Spinal cord (tissue), 10 donors: ENCODE measurements around the gene BMP7. TPM values are rescaled to one million over a fixed set of nuclear protein-coding genes. Genes with fewer than 3 reads are reported as not detected.
"Not testable (repeated sequence)": the region's sequence is repeated elsewhere in the genome, so short reads cannot be mapped to it uniquely, and the experiment has no call there.

ENCODE experiments used
- DNase-seq, 6 donors: peaks; one replicate each; pipeline versions ENCODE4 v3.0.0 to v3.0.0-alpha.2; 2013 to 2015; ENCODE audit warnings: low spot score in 6 of 6, low read depth in 4 of 6
- H3K27ac ChIP-seq: one replicate; pipeline ENCODE4 v1.5.1; 2013; ENCODE audit warnings: low read depth, low read length, control low read depth
- H3K27me3 ChIP-seq: one replicate; pipeline ENCODE4 v1.6.1; 2013; ENCODE audit warnings: low read length; ENCODE audit not compliant: control insufficient read depth, insufficient read depth
- H3K36me3 ChIP-seq: one replicate; pipeline ENCODE4 v1.6.1; 2013; ENCODE audit warnings: low read length; ENCODE audit not compliant: control insufficient read depth, insufficient read depth
- H3K4me1 ChIP-seq: one replicate; pipeline ENCODE4 v1.6.1; 2013; ENCODE audit warnings: low read length; ENCODE audit not compliant: control insufficient read depth, insufficient read depth
- H3K4me3 ChIP-seq: one replicate; pipeline ENCODE4 v1.5.1; 2013; ENCODE audit warnings: low read depth, low read length, control low read depth
- H3K9me3 ChIP-seq: one replicate; pipeline ENCODE4 v1.6.1; 2013; ENCODE audit warnings: low read length; ENCODE audit not compliant: control insufficient read depth, insufficient read depth
- WGBS: methylation state at CpG from one replicate; pipeline ENCODE4 v1.1.5; 2013; ENCODE audit warnings: missing lambda C conversion rate; ENCODE audit not compliant: insufficient coverage; 5-methylcytosine and 5-hydroxymethylcytosine counted together
- polyA plus RNA-seq, 2 donors: library from polyadenylated mRNA; unstranded; fragments of 120-200 nt; gene quantifications; one replicate each; pipeline ENCODE4 v1.2.1, GENCODE V29; 2013; ENCODE audit not compliant: insufficient read length in 2 of 2
- total RNA-seq, 2 donors: library from RNA; depleted of rRNA in 1 of 2; stranded (reverse); fragments of 120-200 nt in 1 of 2; fragments of >200 nt in 1 of 2; gene quantifications; one replicate each; pipeline versions ENCODE4 v1.2.3 to v1.2.4, GENCODE V29; 2013 to 2014
- donor health status: healthy.

Gene BMP7
- total and polyA plus RNA-seq, 4 donors, result 25.4 to 67.9 (median 54.7) TPM

GRCh38 chr20:57164872-57165271 is 101.6 kb downstream of the BMP7 start:
- Histone ChIP-seq H3K4me1 (peaks cover 26% of the 10 kb centered on the region), H3K27me3 (no peaks in the 10 kb centered on the region), H3K27ac (no peak overlapping the region), H3K36me3 (peaks cover 32% of the 10 kb centered on the region), H3K4me3 (no peak overlapping the region), H3K9me3 (no peaks in the 10 kb centered on the region)
- DNase-seq, result no peak
- WGBS, result 96% methylated on average over 7 of the region's 7 CpGs

DNA sequence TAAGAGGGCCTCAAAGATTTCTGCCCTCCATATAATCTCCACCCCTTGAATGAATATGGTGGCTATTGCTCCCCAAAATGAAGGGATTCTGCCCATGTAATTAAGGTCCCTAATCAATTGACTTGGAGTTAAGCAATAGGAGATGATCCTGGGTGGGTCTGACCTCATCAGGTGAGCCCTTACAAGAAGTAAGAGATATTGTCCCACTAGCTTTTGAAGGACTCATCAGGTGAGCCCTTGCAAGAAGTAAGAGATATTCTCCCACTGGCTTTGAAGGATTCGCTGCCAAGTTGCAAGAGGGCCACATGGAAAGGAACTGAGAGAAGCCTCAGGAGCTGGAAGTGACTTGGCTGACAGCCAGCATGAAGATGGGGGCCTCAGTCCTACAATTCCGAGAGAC is 103.4 kb downstream of the BMP7 start:
- Histone ChIP-seq H3K36me3 (peaks cover 24% of the 10 kb centered on the region), H3K4me3 (no peak overlapping the region), H3K9me3 (no peaks in the 10 kb centered on the region), H3K27me3 (no peaks in the 10 kb centered on the region), H3K27ac (no peak overlapping the region), H3K4me1 (peaks cover 22% of the 10 kb centered on the region)
- 83% methylated on average over 2 of the region's 2 CpGs for WGBS
- no peak for DNase-seq

GRCh38 chr20:57162362-57162652 is 104.1 kb downstream of the BMP7 start:
- Histone ChIP-seq H3K27me3 (no peaks in the 10 kb centered on the region), H3K9me3 (no peaks in the 10 kb centered on the region), H3K4me3 (no peak overlapping the region), H3K27ac (peak overlapping the region; percentile 47), H3K4me1 (peaks cover 15% of the 10 kb centered on the region), H3K36me3 (peaks cover 17% of the 10 kb centered on the region)
- DNase-seq, result no peak
- 63% methylated on average over 5 of the region's 5 CpGs for WGBS

- H3K9me3 ChIP-seq, result no peaks in the 10 kb centered on the region
- peaks cover 11% of the 10 kb centered on the region for H3K36me3 ChIP-seq
- H3K27ac ChIP-seq, result peak overlapping the region; percentile 47
- peak in 1 of 6 donors; percentile 44 for DNase-seq
- WGBS, result 91% methylated on average over 24 of the region's 25 CpGs
- no peaks in the 10 kb centered on the region for H3K27me3 ChIP-seq
- H3K4me3 ChIP-seq, result no peak overlapping the region
- peaks cover 9% of the 10 kb centered on the region for H3K4me1 ChIP-seq
Observed at GRCh38 chr20:57161478-57162361, 104.7 kb downstream of the BMP7 start.

- no peaks in the 10 kb centered on the region for H3K9me3 ChIP-seq
- H3K4me1 ChIP-seq, result peaks cover 8% of the 10 kb centered on the region
- no peak for DNase-seq
- WGBS, result 95% methylated on average over 6 of the region's 8 CpGs
- H3K27ac ChIP-seq, result no peak overlapping the region
- no peaks in the 10 kb centered on the region for H3K27me3 ChIP-seq
- no peak overlapping the region for H3K4me3 ChIP-seq
- H3K36me3 ChIP-seq, result peaks cover 8% of the 10 kb centered on the region
Observed at GRCh38 chr20:57160985-57161384, 105.5 kb downstream of the BMP7 start.

DNA sequence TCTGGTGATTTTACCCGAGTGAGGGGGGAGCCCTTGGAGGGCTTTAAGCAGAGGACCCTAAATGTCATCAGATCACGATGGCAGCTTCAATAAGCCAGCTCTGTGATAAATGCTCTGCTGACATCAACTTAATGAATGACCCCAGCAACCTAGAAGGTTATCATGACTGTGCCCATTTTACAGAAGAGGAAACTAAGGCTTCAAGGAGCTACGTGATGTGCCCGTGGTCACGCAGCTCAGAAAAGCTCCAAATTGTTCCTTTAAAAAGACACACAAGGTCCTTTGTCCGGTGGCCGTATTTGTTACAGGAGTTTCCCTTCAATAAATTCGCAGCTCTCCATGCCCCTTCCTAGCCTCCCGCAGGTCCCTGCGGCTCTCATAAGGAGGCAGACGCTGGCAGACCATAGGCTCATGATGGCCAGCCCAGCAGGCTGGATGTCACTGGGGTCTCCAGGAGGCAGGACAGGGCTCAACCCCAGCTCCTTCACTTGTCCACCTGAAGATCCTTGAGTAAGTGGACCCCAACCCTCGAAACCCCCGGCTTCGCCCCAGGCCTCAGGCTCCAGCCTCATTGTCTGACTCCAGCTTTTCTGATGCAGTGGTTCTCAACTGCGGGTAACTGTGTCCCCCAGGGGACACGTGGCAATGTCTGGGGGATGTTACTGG is 106.4 kb downstream of the BMP7 start:
- Histone ChIP-seq H3K4me1 (peaks cover 11% of the 10 kb centered on the region), H3K27ac (no peak overlapping the region), H3K36me3 (peaks cover 3% of the 10 kb centered on the region), H3K9me3 (no peaks in the 10 kb centered on the region), H3K27me3 (no peaks in the 10 kb centered on the region), H3K4me3 (no peak overlapping the region)
- WGBS, result 87% methylated on average over 15 of the region's 16 CpGs
- no peak for DNase-seq

GRCh38 chr20:57159193-57159851 is 107.1 kb downstream of the BMP7 start:
- Histone ChIP-seq H3K9me3 (no peaks in the 10 kb centered on the region), H3K27me3 (no peaks in the 10 kb centered on the region), H3K4me3 (no peak overlapping the region), H3K27ac (no peak overlapping the region), H3K4me1 (peaks cover 11% of the 10 kb centered on the region), H3K36me3 (no peaks in the 10 kb centered on the region)
- 88% methylated on average over 3 of the region's 13 CpGs for WGBS
- DNase-seq, result no peak

DNA sequence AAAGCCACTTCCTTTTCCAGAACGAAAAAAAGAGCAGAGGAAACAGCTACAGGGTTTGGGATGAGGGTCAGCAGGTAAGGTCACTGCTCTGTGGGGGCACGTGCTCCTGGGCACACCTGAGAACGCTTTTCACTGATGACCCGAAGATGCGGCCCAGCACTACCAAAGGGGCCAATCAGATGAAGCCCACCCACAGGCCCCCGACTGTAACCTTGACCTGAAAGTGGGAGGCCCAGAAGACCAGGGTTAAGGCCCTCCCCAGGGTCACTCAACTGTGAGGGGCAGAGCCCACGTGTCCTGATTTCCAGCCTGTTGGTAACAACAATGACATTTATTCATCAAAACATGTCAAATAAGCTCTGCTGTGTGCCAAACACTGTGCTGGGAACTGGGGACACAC is 108.0 kb downstream of the BMP7 start:
- Histone ChIP-seq H3K4me3 (no peak overlapping the region), H3K36me3 (no peaks in the 10 kb centered on the region), H3K27me3 (no peaks in the 10 kb centered on the region), H3K27ac (no peak overlapping the region), H3K4me1 (peaks cover 11% of the 10 kb centered on the region), H3K9me3 (no peaks in the 10 kb centered on the region)
- WGBS, result 81% methylated on average over 6 of the region's 7 CpGs
- no peak for DNase-seq

DNA sequence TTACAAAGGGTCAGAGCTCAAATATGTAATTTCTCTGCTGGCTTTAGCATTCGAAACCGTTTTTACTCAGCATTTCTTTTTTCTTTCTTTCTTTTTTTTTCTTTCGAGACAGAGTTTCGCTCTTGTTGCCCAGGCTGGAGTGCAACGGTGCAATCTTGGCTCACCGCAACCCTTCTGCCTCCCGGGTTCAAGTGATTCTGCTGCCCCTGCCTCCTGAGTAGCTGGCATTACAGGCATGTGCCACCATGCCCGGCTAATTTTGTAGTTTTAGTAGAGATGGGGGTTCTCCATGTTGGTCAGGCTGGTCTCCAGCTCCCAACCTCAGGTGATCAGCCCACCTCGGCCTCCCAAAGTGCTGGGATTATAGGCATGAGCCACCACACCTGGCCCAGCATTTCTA is 108.7 kb downstream of the BMP7 start:
- H3K36me3 ChIP-seq, H3K27me3 ChIP-seq, H3K4me3 ChIP-seq, H3K9me3 ChIP-seq, H3K27ac ChIP-seq, DNase-seq: not testable (repeated sequence)
- 86% methylated on average over 4 of the region's 9 CpGs for WGBS
- H3K4me1 ChIP-seq, result peaks cover 11% of the 10 kb centered on the region
